ENCODE results near the gene ALDH8A1. TPM values are rescaled to one million over a fixed set of nuclear protein-coding genes. Genes with fewer than 3 reads are reported as not detected.

The ALDH8A1 gene
- polyA plus RNA-seq, 1 of the 3 experiments (the other 2 are of a cell fraction) = 0.25 TPM

DNA sequence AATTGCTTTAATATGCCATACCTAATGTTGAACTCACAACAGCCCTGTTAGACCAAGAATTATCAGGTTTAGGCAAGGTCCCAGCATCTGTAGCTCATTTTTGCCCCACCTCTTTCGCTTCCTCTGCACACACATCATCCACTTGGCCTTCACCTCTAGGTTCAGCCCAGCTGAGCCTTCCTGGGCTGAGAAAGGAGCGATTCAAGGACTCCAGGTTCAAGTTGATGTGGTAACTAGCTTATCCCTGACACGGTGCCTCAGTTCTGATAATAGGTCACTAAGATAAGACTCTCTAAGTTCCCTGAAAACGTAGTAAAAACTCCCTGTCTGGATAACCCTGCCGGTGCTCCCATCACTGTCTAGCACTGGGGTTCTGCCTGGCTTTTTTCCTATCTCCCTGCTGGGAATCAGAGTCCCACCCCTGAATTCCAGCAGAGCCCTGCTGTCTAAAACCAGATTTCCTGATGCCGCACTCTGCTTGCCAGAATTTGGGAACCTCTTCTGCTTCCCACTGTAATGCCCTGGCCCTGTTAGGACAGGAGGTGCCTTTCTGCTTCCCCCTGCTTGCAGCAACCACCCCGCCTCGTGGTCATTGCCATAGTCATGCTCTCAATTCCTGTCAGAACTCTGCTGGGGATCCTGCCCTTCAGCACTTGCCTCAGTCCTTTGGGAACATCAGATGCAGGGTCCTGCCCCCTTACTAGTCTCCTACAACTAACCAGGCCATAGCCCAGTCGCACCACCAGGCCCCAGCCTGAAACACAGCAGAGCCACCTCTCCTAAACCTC is 47.6 kb downstream of the ALDH8A1 start:
- no peak overlapping the region for H3K4me2 ChIP-seq
- H2AFZ ChIP-seq (ENCODE audit: low read depth) = no peak overlapping the region
- no peaks in the 10 kb centered on the region for H3K36me3 ChIP-seq (replicated peaks in 1 of 2; ENCODE audit: control insufficient read depth in 1 of 2, insufficient read depth in 2 of 2, low read length in 1 of 2)
- H3K79me2 ChIP-seq (ENCODE audit: insufficient read depth) = no peaks in the 10 kb centered on the region
- no peaks in the 10 kb centered on the region for H3F3A ChIP-seq (replicated peaks; ENCODE audit: insufficient read depth)
- no peak overlapping the region for H3K27ac ChIP-seq (ENCODE audit: low read depth in 2 of 2, low read length in 1 of 2)
- H3K9ac ChIP-seq = no peak overlapping the region
- CTCF ChIA-PET = interaction anchor here (2.0 kb wide), 1 partner anchor 38 kb away, joined by 4 read pairs; no protein-coding TSS in a partner anchor
- no peak overlapping the region for H3K4me3 ChIP-seq (ENCODE audit: low read depth in 2 of 2, low read length in 1 of 2)
- H3K9me2 ChIP-seq = no peaks in the 10 kb centered on the region
- H3K4me1 ChIP-seq (ENCODE audit: control insufficient read depth in 1 of 2, insufficient read depth in 2 of 2, low read depth in 1 of 2, low read length in 1 of 2) = no peaks in the 10 kb centered on the region
- 93% methylated on average over 9 of the region's 9 CpGs for WGBS (ENCODE audit: low lambda C conversion rate)
- H3K9me3 ChIP-seq = no peaks in the 10 kb centered on the region
- POLR2A ChIA-PET = no interaction called here
- DNase-seq = no peak
- no peak for TF ChIP-seq PBX3 (IDR thresholded peaks at IDR 0.05)
- no peak for TF ChIP-seq IRF3 (IDR thresholded peaks at IDR 0.05; ENCODE audit: low read depth, low read length)
- TF ChIP-seq TCF12 (IDR thresholded peaks at IDR 0.05) = no peak
- no peak for TF ChIP-seq YY1 (IDR thresholded peaks at IDR 0.05; ENCODE audit: low read depth)
- TF ChIP-seq FOXJ3 (CRISPR knock-in tag; IDR thresholded peaks at IDR 0.05) = no peak
- no peak for TF ChIP-seq REST (IDR thresholded peaks at IDR 0.05; ENCODE audit: low read depth, low read length)
- no peak for TF ChIP-seq MAX (IDR thresholded peaks at IDR 0.05; ENCODE audit: low read depth)
- no peak for TF ChIP-seq SMC3 (IDR thresholded peaks at IDR 0.05; ENCODE audit: low read depth, low read length)
- H4K20me1 ChIP-seq (ENCODE audit: insufficient read depth) = no peaks in the 10 kb centered on the region
- H3K27me3 ChIP-seq (ENCODE audit: insufficient read depth) = no peaks in the 10 kb centered on the region

GRCh38 chr6:134898575-134898974 is 51.3 kb downstream of the ALDH8A1 start:
- ChIA-PET CTCF (interaction anchor here (1.0 kb wide), 1 partner anchor 775 kb away, joined by 4 read pairs; no protein-coding TSS in a partner anchor), POLR2A (no interaction called here)
- Histone ChIP-seq H3K27me3 (ENCODE audit: insufficient read depth) (no peaks in the 10 kb centered on the region), H3K4me2 (no peak overlapping the region), H4K20me1 (ENCODE audit: insufficient read depth) (no peaks in the 10 kb centered on the region), H3K9ac (no peak overlapping the region), H3K4me1 (ENCODE audit: control insufficient read depth in 1 of 2, insufficient read depth in 2 of 2, low read depth in 1 of 2, low read length in 1 of 2) (no peaks in the 10 kb centered on the region), H3K27ac (ENCODE audit: low read depth in 2 of 2, low read length in 1 of 2) (no peak overlapping the region), H3K4me3 (ENCODE audit: low read depth in 2 of 2, low read length in 1 of 2) (no peak overlapping the region), H3K36me3 (replicated peaks in 1 of 2; ENCODE audit: control insufficient read depth in 1 of 2, insufficient read depth in 2 of 2, low read length in 1 of 2) (no peaks in the 10 kb centered on the region), H3K79me2 (ENCODE audit: insufficient read depth) (no peaks in the 10 kb centered on the region), H3K9me2 (no peaks in the 10 kb centered on the region), H3F3A (replicated peaks; ENCODE audit: insufficient read depth) (no peaks in the 10 kb centered on the region), H3K9me3 (no peaks in the 10 kb centered on the region), H2AFZ (ENCODE audit: low read depth) (no peak overlapping the region)
- DNase-seq = no peak
- WGBS (ENCODE audit: low lambda C conversion rate) = 99% methylated on average over 4 of the region's 4 CpGs
- TF ChIP-seq RXRA (IDR thresholded peaks at IDR 0.05; ENCODE audit: borderline replicate concordance, low read depth) = no peak
- TF ChIP-seq JUND (IDR thresholded peaks at IDR 0.05) = no peak
- no peak for TF ChIP-seq REST (IDR thresholded peaks at IDR 0.05; ENCODE audit: low read depth, low read length)
- no peak for TF ChIP-seq MXI1 (IDR thresholded peaks at IDR 0.05; ENCODE audit: low read depth, low read length)
- TF ChIP-seq, protein P1, sequence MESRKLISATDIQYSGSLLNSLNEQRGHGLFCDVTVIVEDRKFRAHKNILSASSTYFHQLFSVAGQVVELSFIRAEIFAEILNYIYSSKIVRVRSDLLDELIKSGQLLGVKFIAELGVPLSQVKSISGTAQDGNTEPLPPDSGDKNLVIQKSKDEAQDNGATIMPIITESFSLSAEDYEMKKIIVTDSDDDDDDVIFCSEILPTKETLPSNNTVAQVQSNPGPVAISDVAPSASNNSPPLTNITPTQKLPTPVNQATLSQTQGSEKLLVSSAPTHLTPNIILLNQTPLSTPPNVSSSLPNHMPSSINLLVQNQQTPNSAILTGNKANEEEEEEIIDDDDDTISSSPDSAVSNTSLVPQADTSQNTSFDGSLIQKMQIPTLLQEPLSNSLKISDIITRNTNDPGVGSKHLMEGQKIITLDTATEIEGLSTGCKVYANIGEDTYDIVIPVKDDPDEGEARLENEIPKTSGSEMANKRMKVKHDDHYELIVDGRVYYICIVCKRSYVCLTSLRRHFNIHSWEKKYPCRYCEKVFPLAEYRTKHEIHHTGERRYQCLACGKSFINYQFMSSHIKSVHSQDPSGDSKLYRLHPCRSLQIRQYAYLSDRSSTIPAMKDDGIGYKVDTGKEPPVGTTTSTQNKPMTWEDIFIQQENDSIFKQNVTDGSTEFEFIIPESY (IDR thresholded peaks at IDR 0.05; ENCODE audit: borderline replicate concordance, low read depth) = no peak
- no peak for TF ChIP-seq NFIC (IDR thresholded peaks at IDR 0.05; ENCODE audit: borderline replicate concordance)
- TF ChIP-seq RCOR1 (IDR thresholded peaks at IDR 0.05; ENCODE audit: low read length) = no peak
